Thoracic aorta (tissue), 2 donors: ENCODE measurements around the gene BCL10. TPM values are rescaled to one million over a fixed set of nuclear protein-coding genes. Genes with fewer than 3 reads are reported as not detected.
"Not testable (repeated sequence)": the region's sequence is repeated elsewhere in the genome, so short reads cannot be mapped to it uniquely, and the experiment has no call there.

Experiments used
- ATAC-seq: fragments of 150-250 bp; one replicate; pipeline ENCODE4 v1.8.0; 2017; ENCODE audit warnings: low read depth; ENCODE audit not compliant: insufficient number of reproducible peaks, low FRiP score
- DNase-seq: peaks from one replicate; pipeline ENCODE4 v3.0.0-alpha.2; 2020; ENCODE audit warnings: low spot score
- H3K27ac ChIP-seq, 2 donors: fragments of 200-600 bp; sonication (generic); 1 replicate in 1 of 2; 2 replicates in 1 of 2; pipeline ENCODE4 v1.5.1; 2016; ENCODE audit warnings: mild to moderate bottlenecking in 2 of 2, moderate library complexity in 2 of 2
- H3K27me3 ChIP-seq: fragments of 200-600 bp; sonication (generic); replicated peaks from 2 replicates; pipeline ENCODE4 v1.6.0; 2016; ENCODE audit warnings: mild to moderate bottlenecking; ENCODE audit not compliant: insufficient read depth
- H3K36me3 ChIP-seq: fragments of 200-600 bp; sonication (generic); one replicate; pipeline ENCODE4 v1.5.1; 2016
- H3K4me1 ChIP-seq, 2 donors: fragments of 200-600 bp; sonication (generic); 1 replicate in 1 of 2; 2 replicates in 1 of 2; pipeline versions ENCODE4 v1.5.1 to v1.6.0; 2016; ENCODE audit warnings: low read depth in 2 of 2, mild to moderate bottlenecking in 1 of 2; ENCODE audit not compliant: control insufficient read depth in 1 of 2
- H3K4me3 ChIP-seq: fragments of 200-600 bp; sonication (generic); 2 replicates; pipeline ENCODE4 v1.5.1; 2016; ENCODE audit warnings: mild to moderate bottlenecking
- H3K9me3 ChIP-seq: fragments of 200-600 bp; sonication (generic); 2 replicates; pipeline ENCODE4 v1.5.1; 2016
- CTCF ChIP-seq: fragments of 200-600 bp; sonication (generic); IDR thresholded peaks from one replicate; pipeline ENCODE4 v1.5.1; 2019; ENCODE audit warnings: antibody characterized with exemption
- total RNA-seq, 2 donors: library from RNA; depleted of rRNA; stranded (reverse); fragments of >200 nt; gene quantifications; one replicate each; pipeline versions ENCODE4 v1.1.0 to v1.2.3, GENCODE V29; 2016

Gene BCL10
- total RNA-seq, 2 donors from 2014 or later, result 13.8 to 34.2 TPM

GRCh38 chr1:85258536-85259117 lies 17.8 kb downstream of the BCL10 start:
- peak overlapping the region in 1 of 2 donors; percentile 79 for H3K27ac ChIP-seq
- peak overlapping the region; percentile 98 for H3K4me3 ChIP-seq
- H3K9me3 ChIP-seq, result no peaks in the 10 kb centered on the region
- peaks cover 6% of the 10 kb centered on the region for H3K36me3 ChIP-seq
- ATAC-seq (no peak), DNase-seq (no peak)
- peaks cover 24 to 29% of the 10 kb centered on the region in 2 donors for H3K4me1 ChIP-seq
- H3K27me3 ChIP-seq, result no peaks in the 10 kb centered on the region
- no peak for TF ChIP-seq CTCF

- peaks cover 5 to 14% of the 10 kb centered on the region in 2 donors for H3K4me1 ChIP-seq
- not testable (repeated sequence) for H3K9me3 ChIP-seq, H3K27me3 ChIP-seq, H3K4me3 ChIP-seq, ATAC-seq, H3K27ac ChIP-seq, DNase-seq, H3K36me3 ChIP-seq
Measured at GRCh38 chr1:85249042-85249441, 27.4 kb downstream of the BCL10 start.

- no peak for DNase-seq
- Histone ChIP-seq H3K36me3 (no peaks in the 10 kb centered on the region), H3K4me3 (no peak overlapping the region), H3K9me3 (no peaks in the 10 kb centered on the region), H3K27me3 (no peaks in the 10 kb centered on the region), H3K27ac (no peak overlapping the region), H3K4me1 (peaks cover 9 to 30% of the 10 kb centered on the region in 2 donors)
- ATAC-seq, result no peak
- no peak for TF ChIP-seq CTCF
Measured at GRCh38 chr1:85245891-85246290, 30.5 kb downstream of the BCL10 start.

- Histone ChIP-seq H3K9me3 (no peaks in the 10 kb centered on the region), H3K4me3 (no peak overlapping the region), H3K27me3 (no peaks in the 10 kb centered on the region), H3K36me3 (no peaks in the 10 kb centered on the region), H3K4me1 (peaks cover 14 to 34% of the 10 kb centered on the region in 2 donors), H3K27ac (no peak overlapping the region)
- ATAC-seq (no peak), DNase-seq (no peak)
- no peak for TF ChIP-seq CTCF
Measured at GRCh38 chr1:85245456-85245855, 31.0 kb downstream of the BCL10 start.

GRCh38 chr1:85244271-85245061 lies 32.0 kb downstream of the BCL10 start:
- TF ChIP-seq CTCF, result no peak
- DNase-seq, result no peak
- H3K4me1 ChIP-seq, result peaks cover 18 to 42% of the 10 kb centered on the region in 2 donors
- H3K4me3 ChIP-seq, result no peak overlapping the region
- H3K27ac ChIP-seq, result peak overlapping the region in 1 of 2 donors; percentile 8
- no peaks in the 10 kb centered on the region for H3K36me3 ChIP-seq
- H3K9me3 ChIP-seq, result no peaks in the 10 kb centered on the region
- no peak for ATAC-seq
- no peaks in the 10 kb centered on the region for H3K27me3 ChIP-seq
